NOMO-1 treated with DMSO at 0.1 percent for 48 hours (cell line): ENCODE data around the gene ZNF367.
"Not testable (repeated sequence)": the region's sequence is repeated elsewhere in the genome, so short reads cannot be mapped to it uniquely, and the experiment has no call there.

Source experiments
- DNase-seq: peaks from one replicate; lab custom pipeline; 2025; ENCODE audit not compliant: unreplicated experiment; lab: John Stamatoyannopoulos, UW

The ZNF367 gene

DNA sequence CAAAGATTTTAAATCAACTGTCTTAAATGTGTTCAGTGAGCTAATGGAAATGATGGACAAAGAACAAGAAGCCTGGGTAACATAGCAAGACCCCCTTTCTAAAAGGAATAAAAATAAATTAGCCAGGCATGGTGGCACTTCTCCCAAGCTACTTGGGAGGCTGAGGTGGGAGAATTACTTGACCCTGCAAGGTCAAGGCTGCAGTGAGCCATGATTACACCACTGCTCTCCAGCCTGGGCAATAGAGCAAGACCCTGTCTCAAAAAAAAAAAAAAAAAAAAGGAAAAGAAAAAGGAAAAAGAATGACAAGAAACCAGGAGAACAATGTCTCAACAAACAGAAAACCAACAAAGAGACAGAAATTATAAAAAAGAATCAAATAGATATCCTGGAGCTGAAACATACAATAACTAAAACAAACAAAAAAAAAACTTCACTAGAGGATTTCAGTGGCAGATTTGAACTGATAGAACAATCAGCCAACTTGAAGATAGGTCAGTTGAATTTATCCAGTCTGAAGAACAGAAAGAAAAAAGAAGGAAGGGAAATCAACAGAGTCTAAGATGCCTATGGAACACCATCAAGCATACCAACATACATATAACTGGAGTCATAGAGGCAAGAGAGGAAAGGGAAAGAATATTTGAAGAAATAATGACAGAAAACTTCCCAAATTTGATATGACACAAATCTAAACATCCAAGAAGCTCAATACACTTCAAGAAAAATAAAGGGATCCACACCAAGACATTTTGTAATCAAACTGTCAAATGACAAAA lies 17.8 kb downstream of the ZNF367 start:
- no peak for DNase-seq

DNA sequence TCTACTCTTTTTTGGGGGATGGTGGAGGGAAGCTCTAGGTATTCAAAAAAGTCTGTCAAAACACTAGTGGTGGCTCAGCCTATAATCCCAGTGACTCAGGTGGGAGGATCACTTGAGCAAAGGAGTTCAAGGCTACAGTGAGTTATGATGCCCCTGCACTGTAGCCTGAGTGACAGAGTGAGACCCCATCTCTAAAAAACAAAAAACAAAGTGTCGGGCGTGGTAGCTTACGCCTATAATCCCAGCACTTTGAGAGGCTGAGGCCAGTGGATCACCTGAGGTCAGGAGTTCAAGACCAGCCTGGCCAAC lies 18.9 kb downstream of the ZNF367 start:
- no peak for DNase-seq

DNA sequence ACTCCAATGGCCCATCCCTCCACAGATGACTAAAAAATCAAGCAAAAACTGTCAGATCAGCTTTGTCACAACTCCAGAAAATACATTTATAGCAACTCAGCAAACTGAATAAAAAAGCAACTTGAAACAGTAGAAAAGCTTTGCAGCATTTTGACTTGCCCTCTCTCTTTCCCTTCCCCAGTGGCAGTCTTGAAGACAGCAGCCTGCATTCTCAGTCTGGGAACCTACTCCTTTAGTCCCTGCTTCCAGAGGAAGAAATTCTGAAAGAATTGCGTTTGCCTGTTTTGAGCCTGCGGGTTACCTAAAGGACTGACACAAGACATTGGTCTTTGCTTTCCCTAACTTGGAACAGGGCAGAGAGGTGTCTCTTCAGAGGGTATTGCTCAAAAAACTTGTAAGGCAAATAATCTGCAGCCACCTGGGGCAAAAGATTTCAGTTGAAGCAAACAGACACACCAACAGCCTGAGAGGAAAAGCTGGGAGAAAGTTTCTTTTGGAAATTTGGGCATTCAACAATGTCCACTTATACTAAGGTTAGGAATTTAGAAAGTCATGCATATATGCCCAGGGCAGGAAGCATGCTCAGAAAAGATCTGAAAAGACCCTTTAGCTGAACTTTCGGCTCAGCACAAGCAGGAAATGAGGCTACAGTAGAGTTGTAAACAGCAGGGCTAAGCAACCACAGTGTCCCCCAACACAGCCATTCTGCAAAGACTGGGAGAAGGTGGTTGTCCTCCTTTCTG lies 19.4 kb downstream of the ZNF367 start:
- DNase-seq: no peak

DNA sequence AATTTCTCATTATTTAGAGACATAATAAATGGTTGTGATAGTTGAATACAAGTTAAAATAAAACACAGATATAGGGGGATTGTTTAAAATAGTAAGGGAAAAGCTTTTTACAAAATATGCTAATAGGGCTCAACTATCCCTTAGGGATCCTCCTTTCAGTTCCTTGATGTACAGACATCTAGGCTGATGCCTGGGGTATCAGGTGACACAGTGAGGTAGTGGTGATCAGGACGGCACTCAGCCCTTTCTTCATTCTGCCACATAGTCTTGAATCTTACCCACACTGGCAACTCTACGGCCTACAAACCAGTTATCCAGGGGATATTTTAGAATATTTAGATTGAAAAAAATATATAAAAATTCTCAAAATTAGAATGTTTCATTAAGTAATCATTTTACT lies 22.2 kb downstream of the ZNF367 start:
- no peak for DNase-seq

DNA sequence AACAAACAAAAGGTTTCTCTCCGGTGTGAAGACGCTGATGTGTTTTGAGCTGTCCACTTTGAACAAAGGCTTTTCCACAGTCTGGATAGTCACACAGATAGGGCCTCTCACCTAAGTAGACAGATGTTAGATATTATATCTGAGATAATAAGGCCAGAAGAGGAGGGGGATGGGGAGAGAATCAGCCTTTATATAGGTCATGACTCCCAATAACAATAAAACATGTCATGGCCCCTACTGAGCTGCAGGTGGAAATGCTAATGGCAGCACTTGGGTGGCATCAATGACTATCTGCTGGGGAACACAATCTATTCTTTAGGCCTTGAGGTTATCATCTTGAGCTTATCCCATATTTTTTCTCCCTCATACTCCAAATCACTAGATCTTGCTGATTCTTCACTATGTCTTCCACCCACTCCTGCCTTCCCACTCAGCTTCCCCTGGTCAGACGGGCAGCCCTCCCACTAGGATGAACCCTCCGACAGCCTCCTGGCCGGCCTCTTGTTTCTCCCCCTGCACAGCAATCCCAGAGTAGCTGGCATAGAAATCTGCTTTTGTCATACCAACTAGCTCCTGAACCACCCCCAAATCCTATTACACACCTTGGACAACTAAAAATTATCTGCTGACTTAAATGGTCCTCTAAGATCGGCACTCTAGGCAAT lies 23.2 kb downstream of the ZNF367 start:
- no peak for DNase-seq

DNA sequence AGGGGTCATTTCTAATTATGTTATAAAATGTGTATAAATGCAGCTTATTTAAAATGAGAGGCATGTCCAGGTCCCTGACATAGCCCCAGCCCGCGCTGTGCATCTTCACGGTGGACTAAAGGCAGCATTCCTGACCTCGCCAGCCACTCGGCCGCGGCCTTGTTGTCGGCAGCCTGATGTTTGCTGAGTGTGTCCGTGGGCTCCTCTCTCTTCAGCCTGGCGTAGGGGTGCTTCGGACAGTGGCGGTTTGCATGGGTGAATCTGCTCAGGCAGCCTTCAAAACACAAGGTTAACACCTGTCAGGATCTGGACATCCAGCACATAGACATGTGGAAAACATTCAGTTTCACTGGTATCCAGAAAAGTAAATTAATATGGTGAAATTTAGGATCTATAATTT lies 25.9 kb downstream of the ZNF367 start:
- DNase-seq: no peak

DNA sequence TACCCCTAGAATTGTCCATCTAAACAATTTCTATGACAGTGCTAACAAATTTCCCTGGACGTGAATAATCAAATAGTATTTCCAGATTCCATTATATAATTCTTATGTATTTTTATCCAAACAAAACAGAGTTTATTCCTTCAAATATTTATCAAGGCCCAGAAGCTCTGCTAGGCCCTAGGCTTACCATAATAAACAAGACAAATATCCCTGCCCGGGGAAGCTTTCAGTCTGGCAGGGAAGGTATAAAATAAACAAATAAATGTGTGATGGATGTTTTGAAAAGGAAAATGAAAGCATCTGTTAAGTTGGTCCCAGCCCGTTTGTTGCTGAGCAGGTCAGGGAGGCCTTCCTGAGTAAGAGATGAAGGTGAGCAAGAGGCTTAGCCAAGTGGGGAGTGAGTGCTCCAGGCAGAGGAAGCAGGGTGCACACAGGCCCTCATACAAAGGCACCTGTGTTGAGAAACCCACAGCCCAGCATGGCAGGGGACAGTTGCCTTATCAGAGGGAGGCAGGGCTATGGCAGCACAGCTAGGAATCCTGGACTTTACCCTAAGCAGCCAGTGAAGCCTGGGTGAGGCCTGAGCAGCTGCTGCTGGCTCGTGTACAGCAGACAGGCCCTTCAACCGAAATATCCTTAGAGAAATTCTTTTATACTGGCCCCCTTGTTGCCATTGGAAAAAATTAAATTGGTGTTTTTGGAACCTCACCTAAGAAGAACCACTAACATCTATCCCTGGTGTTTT lies 27.0 kb downstream of the ZNF367 start:
- no peak for DNase-seq

DNA sequence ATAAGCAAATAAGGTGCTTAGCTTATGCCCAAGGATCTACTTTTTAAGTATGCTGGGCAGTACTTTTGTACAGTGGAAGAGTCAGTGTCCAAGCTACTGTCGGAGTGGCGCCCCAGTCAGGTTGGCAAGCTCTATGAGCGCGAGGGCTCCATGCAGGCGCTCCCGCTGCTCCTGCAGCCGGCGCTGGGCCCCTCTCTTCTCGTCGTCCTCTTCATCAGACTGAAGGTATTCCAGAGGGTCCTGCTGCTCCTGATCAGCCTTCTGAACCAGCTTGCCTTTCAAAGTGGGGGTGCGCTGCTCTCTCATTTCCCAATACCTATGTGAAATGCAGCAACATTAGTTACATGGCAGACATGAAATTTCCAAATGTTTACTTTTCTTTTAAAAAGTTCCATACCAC lies 30.0 kb downstream of the ZNF367 start:
- no peak for DNase-seq

DNA sequence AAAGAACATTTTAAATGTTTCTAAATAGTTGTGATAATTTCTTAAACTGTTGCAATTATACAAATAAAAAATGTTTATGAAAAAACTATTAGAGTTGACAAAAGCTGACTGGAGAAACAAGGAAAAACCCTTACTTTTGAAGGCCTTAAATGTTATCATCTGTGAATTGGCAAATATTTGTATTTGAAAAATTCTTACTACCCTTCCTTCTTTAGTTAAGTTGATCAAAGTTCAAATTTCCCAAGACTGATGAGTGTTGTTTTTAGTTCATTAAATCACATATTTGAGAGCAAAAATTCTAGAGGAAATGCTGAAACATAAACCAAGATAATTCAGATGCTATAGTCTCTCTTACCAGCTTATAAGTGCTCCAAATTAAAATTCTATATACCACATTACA lies 32.0 kb downstream of the ZNF367 start:
- no peak for DNase-seq

DNA sequence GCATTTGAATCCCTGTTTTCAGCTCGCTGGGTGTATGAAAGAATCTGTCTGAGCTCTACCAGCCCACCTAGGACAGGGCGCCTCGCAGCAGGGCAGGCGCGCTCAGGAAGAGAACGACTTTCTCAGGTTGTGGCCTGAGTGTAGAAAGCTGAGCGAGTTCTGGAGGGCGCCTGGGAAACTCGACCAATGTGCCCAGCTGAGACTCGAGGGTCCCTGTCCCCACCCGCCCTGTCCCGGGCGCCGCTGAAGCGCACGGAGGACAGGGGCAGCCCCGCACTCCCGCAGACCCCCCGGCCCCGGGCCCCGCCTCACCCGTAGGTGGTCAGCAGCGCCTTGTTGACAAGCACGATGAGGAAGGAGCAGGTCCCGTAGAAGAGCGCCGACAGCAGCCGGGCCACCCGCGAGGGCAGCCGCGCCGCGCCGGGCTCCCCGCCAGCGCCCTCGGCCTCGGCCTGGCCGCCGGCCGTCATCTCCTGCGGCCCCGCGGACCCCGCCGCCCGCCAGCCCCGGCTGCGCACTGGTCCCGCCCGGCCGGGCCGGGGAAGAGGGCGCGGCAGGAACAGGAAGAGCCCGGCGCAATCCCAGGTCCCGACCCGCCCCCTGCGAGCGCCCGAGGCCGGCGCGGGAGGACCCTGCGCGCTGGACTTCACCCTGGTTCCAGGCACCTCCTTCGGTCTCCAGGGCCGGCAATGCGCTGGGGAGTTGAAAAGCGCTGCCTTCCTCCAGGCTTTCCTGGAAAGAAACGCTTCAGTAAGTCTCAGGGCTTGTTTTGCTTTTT lies 34.8 kb downstream of the ZNF367 start, which contains the start of gene SLC35D2:
SLC35D2 (minus strand) TSS at position 547 of the 778 bp plus-strand sequence; CDS start at position 470, 77 bp downstream.
- DNase-seq: no peak

DNA sequence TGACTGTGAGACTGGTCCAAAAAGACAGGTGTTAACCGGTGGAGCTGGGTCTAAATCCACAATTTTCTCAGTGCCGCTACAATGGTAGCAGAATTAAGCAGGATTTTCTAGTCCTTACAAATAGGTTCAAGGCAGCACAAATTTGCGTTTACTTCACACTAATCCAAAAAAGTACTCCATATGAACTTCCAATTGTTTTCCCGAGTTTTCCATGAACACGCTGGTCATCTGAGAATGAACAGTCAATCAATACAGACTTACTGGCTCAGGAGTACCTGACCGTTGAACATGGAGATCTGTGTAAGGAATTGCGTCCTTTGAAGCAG lies 35.4 kb downstream of the ZNF367 start:
- DNase-seq: no peak

DNA sequence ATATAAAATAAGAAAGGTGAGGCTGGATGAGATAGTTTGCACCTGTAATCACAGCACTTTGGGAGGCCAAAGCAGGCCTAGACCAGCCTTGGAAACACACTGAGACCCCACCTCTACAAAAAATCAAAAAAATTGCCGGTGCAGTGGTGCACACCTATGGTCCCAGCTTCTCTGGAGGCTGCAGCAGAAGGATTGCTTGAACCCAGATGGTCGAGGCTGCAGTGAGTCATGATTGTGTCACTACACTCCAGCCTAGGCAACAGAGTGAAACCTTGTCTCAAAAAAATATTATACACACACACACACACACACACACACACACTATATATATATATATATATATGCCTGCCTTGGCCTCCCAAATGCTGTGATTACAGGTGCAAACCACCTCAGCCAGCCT lies 36.0 kb downstream of the ZNF367 start:
- DNase-seq: no peak

DNA sequence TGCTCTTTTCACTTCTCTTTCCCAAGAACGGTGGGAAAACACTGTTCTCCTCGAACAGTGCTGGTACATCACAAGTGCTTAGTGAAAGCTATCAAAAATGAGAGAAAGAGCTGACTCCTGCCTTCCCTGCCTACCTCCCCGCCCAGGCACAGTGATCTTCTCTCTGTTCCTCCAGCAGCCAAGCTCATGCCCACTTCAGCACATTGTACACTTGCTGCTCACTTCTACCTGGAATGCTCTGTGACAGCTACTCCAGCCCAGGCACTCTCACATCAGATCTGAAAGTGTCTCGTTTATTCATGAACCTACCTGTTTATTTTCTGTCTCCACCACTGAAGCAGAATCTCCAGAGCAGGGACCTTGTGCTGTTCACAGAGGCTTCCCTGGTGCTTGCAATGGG lies 36.5 kb downstream of the ZNF367 start:
- DNase-seq: no peak

DNA sequence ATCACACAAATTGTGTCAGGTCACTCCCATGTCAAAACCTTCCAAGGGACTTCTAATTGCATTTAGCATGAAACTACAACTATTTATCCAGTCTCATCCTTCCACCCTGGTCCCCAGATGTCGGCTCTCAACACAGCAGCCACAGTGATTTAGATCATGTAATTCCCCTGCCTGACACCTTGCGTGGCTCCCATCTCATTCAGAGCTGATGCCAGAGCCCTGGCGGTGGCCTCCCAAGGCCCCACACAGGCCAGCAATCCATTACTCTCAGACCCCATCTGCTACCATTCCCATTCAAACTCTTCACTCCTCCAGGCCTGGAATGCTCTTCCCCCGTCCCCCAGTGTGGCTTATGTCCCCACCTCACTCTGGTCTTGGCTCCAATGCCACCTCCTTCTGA lies 37.0 kb downstream of the ZNF367 start:
- no peak for DNase-seq

DNA sequence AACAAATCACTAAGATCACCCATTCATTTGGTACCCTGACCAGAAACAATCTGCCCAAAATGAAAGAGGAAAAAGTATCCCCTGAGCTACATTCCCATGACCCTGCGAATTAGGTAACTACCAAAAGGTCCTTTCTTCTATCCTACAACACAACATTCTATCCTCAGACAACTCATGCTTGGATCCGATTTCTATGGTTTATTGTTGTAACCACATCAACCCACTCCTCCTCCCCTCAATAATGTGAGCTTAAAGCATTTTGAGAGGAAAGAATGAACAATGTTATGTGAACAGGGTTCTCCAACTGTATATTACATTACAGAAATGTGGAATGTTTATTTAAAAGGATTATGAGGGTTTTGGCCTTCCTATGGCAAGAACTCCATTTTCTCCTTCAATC lies 38.7 kb downstream of the ZNF367 start:
- DNase-seq: no peak

DNA sequence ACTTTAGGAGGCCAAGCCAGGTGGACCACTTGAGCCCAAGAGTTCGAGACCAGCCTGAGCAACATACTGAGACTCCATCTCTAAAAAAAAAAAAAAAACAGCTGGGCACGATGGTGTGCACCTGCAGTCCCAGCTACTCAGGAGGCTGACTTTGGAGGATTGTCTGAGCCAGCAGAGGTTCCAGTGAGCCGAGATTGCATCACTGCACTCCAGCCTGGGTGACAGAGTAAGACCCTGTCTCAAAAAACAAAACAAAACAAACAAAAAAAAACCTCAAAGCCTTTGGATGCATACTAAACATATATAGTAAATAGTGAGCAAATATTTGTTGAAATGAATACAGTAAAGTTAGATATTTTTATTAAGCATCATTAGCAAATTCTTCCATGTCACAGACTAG lies 40.0 kb downstream of the ZNF367 start:
- DNase-seq: no peak

DNA sequence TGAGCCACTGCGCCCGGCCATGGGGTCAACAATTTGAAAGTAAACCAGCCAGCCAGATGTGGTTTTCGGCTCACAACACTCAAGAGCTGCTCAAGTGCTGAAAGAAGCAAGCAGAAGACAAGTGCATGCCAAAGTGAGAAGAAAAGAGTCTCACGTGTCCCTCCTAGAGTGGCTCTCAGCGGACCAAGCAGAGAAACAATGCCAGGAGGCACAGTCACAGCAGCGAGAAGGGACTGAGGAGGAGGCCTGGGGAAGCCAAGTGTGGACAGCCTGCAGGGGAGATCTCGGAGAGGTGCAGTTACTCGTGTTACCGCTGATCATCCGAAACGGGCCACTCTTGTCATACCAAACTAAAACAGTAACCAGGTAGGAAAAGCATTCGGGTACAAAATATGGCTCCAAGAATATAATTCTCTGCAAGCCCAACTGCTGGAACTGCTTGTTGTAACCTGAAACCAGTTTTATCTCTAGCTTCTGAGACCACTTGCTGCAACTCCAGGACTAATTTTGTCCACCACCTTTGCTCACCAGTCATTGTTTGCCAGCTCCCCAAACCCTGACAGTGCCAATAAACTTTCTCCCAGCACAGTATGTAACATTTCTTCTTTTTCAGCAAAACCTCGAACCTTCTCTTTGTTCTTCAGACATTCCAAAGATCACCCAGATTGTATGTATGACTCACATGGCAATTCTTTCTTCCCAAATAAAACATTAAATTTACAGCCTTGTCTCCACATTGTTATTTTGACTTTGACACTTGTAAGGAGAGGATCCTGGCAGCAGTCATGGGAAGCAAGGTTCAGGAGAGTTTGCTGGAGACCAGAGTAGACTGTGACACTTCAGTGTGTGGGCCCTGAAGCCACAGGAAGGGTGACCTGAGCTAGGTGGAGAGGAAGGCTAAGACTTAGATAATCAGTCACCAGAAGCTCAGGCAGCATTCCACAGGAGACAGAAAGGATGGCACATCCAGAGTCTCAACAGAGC lies 41.0 kb downstream of the ZNF367 start:
- no peak for DNase-seq

DNA sequence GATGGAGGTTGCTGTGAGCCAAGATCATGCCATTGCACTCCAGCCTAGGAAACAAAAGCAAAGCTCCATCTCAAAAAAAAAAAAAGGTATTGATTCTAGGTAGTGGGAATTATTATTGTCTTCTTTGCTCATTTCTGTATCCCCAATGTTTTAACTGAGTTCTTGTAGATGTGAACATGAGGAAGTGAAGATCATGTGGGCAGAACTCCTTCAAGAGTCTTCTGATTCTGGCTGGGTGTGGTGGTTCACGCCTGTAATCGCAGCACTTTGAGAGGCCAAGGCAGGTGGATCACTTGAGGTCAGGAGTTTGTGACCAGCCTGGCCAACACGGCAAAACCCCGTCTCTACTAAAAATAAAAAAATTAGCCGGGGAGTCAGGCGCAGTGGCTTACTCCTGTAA lies 42.7 kb downstream of the ZNF367 start:
- not testable (repeated sequence) for DNase-seq

DNA sequence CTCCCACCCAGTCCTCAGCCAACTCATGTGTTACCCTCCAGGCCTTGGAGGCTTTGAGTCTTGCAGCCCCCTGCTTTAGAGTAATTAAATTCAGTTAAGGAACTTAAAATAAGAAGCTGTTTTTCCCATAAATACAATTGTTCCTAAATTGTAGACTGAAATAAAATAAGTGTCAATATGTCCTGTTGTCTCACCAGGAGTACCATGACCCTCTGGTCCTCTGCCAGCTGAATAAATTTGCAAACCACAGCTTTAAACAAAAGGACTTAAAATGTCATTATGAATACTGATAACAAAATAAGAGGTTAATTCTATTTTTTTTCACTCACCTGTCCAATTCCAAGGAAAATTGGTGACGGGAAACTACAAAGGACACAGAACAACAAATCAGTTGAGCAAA lies 50.2 kb downstream of the ZNF367 start:
- no peak for DNase-seq
